Fibroblast of the aortic adventitia (primary cell): ENCODE data around the gene WIZ. TPM values are rescaled to one million over a fixed set of nuclear protein-coding genes. Genes with fewer than 3 reads are reported as not detected.
A peak's percentile ranks its signal among the peaks of the same experiment; 100 is the strongest.

ENCODE experiments used
- DNase-seq: peaks from one replicate; pipeline ENCODE4 v3.0.0-alpha.2; 2010; ENCODE audit warnings: low read depth
- H3K4me3 ChIP-seq: 2 replicates; pipeline ENCODE4 v1.5.1; 2011; ENCODE audit warnings: low read depth, mild to moderate bottlenecking, control low read depth, low read length, moderate library complexity
- CTCF ChIP-seq: IDR thresholded peaks from 2 replicates; pipeline ENCODE4 v1.5.1; 2011; ENCODE audit warnings: mild to moderate bottlenecking, low read length, control low read depth, inconsistent platforms; ENCODE audit not compliant: insufficient read depth
- total RNA-seq: library from RNA; depleted of rRNA; stranded (reverse); fragments of >200 nt; gene quantifications from 2 replicates; pipeline ENCODE4 v1.2.3, GENCODE V29; 2012; ENCODE audit warnings: low replicate concordance

Gene WIZ
- total RNA-seq, 1 donor: 13.4 TPM

DNA sequence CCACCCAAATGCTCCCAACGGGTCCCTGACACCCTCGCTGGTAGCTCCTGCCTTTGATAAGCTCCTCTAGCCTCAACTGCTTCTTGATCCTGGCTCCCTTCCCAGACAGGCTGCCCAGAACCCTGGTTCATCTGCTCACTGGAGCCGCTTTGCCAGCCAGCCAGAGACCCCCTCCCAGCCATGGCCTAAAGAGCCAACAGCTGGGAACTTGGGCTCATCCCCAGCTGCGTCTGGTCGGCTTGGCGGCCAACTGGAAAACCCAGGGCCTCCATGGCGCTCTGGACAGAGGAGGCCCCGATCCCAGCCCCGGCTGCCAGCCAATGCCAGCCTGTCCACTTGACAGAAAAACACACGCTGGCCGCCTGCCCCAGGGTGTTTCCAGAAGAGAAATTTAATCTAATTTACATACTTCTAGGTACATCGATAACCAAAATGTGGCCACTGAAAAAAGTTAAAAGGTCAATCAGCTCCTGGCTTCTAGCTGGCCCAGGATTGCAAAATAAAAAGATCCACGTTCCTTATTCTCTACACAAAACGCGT lies 28.0 kb downstream of the WIZ start:
- TF ChIP-seq CTCF: no peak
- no peak for DNase-seq
- H3K4me3 ChIP-seq: no peak overlapping the region

GRCh38 chr19:15421136-15421695 lies 28.5 kb downstream of the WIZ start:
- no peak for DNase-seq
- no peak for TF ChIP-seq CTCF

GRCh38 chr19:15419413-15420025 lies 30.2 kb downstream of the WIZ start:
- no peak for TF ChIP-seq CTCF
- DNase-seq: no peak
- H3K4me3 ChIP-seq: peak overlapping the region; percentile 74

More at GRCh38 chr19:15421136-15421695, 28.5 kb downstream of the WIZ start:
- H3K4me3 ChIP-seq: no peak overlapping the region

GRCh38 chr19:15418579-15419412 lies 31.0 kb downstream of the WIZ start, which contains the start of gene AKAP8L:
Gene AKAP8L (minus strand): TSS chr19:15418988. CDS start chr19:15418923, 65 bp downstream.
- peak; percentile 100 for DNase-seq

GRCh38 chr19:15418231-15418578 lies 31.6 kb downstream of the WIZ start:
- no peak for TF ChIP-seq CTCF
- peak; percentile 18 for DNase-seq
- H3K4me3 ChIP-seq: peak overlapping the region; percentile 90

More at GRCh38 chr19:15418579-15419412, 31.0 kb downstream of the WIZ start, which contains the start of gene AKAP8L:
- H3K4me3 ChIP-seq: peak within 1 kb of the TSS; percentile 90
- peak; percentile 71 for TF ChIP-seq CTCF

GRCh38 chr19:15417699-15418098 lies 32.1 kb downstream of the WIZ start:
- no peak for TF ChIP-seq CTCF
- DNase-seq: peak; percentile 43
- H3K4me3 ChIP-seq: peak overlapping the region; percentile 90
